GM21360 (cell line): ENCODE measurements around the gene ARHGAP18.
"Not testable (repeated sequence)": the region's sequence is repeated elsewhere in the genome, so short reads cannot be mapped to it uniquely, and the experiment has no call there.

Experiments used
- ATAC-seq: cut with Tn5 transposase; IDR thresholded peaks from one replicate; pipeline ENCODE4 v1.9.1; 2021; ENCODE audit warnings: mild to moderate bottlenecking, moderate library complexity; ENCODE audit not compliant: unreplicated experiment

ARHGAP18 gene

DNA sequence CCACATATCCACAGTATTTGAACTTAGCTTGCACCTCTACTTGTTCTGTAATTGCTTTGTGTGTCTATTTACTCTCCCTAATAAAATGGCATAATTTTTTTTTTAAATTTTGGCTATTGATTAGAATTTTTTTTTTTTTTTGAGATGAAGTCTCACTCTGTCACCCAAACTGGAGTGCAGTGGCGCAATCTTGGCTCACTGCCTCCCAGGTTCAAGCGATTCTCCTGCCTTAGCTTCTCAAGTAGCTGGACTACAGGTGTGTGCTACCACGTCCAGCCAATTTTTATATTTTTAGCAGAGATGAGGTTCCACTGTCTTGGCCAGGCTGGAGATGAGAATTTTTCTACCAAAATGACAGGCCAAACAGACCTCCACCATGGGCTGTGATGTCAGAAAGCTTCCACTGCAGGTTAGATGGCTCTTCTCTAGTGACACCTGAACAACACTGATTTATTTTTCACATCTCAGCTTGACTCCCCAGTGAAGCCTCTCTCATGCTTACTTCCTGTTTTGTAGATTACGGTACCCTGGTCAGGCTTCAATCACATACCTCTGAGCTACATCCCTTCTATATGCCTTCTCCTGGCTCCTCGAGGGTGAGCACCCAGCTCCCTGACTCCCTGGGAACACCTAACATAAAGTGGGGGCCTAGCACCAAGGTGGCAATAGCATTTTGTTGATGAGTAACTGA is 112.8 kb downstream of the ARHGAP18 start:
- ATAC-seq: peak; percentile 45

DNA sequence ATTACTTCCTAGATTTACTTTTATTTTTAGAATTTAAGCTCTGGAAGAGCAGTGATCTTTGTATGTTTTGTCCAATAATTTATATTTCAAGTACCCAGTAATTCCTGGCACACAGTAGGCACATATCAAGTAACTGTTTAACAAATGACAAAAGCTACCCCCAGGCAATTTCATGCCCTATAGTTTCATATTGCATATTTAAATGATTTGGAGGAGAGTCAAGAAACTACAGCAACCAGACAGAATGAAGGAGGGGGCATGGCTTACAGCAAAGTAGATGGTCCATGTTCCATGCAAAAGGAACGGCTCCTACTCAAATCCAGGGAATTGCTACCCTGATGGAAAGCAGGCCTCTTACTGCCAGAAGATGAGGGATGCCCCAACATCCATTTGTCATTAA is 113.5 kb downstream of the ARHGAP18 start:
- ATAC-seq: no peak

DNA sequence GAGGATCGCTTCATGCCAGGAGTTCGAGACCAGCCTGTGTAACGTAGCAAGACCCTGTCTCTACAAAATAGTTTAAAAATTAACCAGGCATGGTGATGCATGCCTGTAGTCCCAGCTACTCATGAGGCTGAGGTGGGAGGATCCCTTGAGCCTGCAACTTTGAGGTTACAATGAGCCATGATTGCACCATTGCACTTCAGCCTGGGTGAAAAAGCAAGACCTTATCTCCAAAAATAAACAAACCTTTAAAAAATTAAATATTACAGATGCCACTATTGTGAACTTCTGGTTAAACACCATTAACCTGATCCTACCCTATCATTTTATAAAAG is 116.8 kb downstream of the ARHGAP18 start:
- no peak for ATAC-seq

DNA sequence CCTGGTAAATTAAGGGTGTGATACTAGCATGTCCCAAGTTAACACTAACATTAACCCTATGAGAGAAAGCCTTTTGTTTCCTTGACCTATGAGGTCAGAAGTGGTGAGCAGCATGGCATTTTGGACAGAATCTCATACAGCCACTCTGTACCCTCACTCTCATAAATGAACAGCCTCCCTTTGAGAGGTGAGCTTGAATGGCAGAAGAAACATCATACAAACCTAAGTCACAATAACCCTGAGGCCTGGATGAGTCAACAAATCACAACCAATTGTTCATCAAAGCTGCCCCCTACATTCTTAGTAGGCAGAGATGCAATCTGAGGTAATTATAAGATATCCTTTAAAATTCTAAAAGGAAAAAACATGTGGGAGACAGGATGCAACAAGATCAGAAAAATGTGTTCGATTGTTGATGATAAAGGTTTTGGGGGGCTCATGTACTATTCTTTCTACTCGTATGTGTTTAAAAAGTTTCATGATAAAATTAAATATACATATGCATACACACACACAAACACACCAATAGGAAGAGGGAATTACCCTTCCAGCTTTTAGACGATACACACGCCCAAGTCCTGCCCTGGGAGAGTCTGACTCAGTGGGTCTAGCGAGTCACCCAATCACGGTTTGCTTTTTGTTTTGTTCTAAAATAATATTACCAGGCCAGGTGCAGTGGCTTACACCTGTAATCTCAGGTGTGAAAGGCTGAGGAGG is 117.3 kb downstream of the ARHGAP18 start:
- ATAC-seq: no peak

DNA sequence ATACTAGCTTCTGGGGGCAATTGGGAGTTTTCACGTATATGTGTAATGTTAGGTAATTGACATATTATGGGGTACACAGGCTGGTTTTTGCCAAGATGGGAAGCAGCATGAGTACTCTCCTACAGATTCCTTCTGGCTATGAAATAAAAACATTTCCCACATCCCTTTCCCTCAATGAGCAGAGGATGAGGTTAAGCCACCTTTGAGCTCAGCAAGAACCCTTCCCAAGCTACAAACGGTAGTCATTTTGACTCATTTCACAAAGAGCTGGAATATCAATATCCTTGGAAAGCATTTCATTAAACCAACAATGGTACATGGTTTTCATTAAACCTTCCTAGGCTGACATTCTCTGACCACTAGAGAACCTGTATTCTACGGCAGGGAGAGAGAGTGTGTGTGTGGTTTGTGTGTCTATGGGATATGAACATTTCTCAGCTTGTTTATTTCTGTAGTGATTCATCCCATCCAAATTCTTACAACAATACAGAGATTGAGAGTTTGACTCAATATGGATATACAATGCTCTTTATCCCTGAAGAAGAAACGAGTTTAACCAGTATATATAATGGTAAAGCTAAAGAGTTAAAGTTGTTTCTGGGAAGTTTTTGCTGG is 119.5 kb downstream of the ARHGAP18 start:
- no peak for ATAC-seq

DNA sequence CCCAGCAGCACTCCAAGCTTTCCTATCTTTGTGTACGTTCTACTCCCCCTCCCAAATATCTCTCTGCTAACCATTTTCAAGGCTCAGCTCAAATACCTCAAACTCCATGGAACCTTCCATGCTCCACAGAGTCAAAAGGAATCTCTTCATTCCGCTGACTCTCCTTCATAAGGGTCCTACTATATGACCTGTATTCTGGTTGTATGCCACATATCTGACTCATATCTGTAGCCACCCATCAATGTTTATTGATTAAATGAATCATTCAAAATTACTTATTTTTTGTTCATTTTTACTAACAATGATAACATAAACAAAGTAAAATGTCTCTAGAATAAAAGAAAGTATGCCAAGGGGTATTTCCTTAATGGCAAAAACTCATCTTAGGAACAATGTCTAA is 123.2 kb downstream of the ARHGAP18 start:
- ATAC-seq: no peak

DNA sequence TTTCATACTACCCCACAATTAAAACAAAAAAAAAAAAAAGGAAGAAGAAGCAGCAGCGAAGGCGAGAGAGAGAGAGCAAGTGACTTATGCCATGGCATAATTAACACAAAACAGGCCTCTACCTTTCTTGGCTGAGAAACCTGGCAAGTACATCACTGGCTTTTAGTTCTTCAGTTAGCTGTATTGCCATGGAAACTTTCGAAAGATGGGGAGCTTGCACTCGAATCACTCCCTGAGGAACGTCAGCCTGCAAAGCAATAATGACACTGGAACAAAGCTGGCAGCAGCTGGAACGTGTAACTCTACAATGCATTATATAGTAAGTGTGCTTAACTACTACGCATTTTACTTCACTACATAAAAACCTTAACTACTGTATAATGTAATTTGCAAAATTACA is 126.1 kb downstream of the ARHGAP18 start:
- ATAC-seq: no peak

DNA sequence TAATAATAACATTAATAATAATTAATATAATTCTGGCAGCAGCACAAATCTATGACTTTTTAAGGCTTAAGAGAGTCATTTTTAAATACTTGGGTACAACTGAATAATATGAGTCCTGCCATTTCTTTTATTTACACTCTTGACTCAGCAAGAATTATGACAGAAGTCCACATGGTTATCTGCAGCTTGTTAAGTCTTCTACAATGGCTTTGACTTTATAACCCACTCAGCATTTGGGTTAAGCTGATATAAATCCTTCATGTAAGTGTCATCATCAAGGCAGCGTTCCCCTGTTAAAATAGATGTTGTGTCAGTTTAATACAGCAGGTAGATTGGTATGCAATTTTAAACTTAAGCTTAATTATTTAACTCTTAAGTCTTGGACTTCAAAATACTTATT is 131.7 kb downstream of the ARHGAP18 start:
- no peak for ATAC-seq

DNA sequence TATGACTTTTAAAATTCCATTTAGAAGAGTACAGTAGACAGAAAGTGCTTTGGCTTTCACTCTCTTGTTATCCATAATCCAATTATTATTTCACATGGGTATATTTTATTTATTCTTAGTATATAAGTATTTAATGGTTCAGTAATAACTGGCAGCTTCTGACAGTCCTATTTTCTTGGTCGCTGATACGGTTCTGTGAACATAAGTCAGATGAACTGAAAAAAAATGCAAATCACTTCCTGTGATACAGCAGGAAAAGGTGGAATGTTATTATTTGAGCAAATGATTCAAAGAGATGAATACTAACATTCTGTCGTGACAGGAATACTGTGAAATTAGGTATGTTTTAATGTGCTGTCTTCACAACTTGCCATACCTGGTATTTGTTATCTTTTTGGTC is 132.3 kb downstream of the ARHGAP18 start:
- ATAC-seq: no peak

DNA sequence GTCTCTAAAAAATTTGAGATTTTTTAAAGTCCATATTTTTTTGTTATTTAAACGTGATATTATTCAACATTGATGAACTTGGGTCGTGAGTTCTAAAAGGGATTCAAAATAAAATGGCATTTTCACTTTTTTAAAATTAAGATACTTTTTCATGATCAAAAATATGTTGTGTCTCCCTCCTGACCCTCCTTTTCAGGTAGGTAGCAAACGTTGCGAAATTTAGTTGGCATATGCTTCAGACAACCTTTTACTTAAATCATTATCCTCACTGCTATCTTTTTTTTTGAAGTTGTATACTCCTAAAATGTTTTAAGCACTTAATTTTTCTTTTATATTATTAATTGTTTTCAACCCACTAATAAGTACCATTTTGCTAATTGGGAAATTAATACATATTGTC is 133.5 kb downstream of the ARHGAP18 start:
- no peak for ATAC-seq

DNA sequence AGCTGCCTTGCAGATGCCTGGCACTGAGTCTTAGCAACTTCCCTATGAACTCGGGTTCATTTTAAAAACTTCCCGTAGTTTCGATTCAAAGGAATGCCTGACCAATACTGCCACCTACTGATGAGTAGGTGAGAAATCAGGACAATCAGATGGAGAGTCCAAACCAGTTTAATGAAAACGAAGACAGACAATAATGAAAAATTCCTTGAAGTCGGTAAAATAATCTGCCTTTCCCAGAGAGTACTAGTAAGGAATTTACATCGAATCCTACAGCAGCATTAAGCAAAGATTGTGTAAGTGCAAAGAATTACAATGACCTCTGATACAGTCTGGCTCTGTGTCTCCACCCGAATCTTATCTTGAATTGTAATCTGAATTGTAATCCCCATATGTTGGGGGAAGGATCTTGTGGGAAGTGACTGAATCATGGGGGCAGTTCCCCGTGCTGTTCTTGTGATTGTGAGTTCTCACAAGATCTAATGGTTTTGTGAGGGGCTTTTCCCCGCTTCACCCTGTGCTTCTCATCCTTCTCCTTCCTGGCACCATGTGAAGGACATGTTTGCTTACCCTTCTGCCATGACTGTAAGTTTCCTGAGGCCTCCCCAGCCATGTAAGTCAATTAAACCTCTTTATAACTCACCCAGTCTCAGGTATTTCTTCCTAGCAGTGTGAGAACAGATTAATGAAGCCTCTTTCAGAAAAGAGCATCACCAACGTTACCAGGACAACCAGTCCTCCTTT is 134.4 kb downstream of the ARHGAP18 start:
- no peak for ATAC-seq

DNA sequence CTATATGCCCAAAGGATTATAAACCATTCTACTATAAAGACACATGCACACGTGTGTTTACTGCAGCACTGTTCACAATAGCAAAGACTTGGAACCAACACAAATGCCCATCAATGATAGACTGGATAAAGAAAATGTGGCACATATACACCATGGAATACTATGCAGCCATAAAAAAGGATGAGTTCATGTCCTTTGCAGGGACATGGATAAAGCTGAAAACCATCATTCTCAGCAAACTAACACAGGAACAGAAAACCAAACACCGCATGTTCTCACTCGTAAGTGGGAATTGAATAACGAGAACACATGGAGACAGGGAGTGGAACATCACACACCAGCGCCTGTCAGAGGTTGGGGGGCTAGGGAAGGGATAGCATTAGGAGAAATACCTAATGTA is 135.4 kb downstream of the ARHGAP18 start:
- not testable (repeated sequence) for ATAC-seq

DNA sequence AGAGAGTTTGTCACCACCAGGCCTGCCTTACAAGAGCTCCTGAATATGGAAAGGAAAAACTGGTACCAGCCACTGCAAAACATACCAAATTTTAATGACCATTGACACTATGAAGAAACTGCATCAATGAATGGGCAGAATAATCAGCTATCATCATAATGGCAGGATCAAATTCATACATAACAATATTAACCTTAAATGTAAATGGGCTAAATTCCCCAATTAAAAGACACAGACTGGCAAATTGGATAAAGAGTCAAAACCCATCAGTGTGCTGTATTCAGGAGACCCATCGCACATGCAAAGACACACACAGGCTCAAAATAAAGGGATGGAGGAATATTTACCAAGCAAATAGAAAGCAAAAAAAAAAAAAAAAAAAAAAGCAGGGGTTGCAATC is 139.0 kb downstream of the ARHGAP18 start:
- ATAC-seq: not testable (repeated sequence)

DNA sequence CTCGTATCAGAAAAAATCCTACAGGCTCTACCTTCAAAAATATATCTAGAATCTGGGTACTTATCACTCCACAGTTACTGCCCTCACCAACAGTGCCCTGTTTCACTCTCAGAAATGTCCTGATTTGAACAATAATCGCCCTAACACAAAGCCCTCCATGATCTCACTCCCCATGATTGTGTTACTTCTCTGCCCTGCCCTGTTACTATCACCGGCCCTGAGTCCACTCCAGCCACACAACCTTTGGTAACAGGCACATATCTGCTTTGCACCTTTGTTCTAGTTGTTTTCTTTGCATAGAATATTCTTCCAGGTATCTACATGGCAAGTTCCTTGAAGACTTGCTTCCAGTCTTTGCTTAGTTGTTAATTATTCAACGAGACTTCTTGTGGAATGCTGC is 142.0 kb downstream of the ARHGAP18 start:
- no peak for ATAC-seq

DNA sequence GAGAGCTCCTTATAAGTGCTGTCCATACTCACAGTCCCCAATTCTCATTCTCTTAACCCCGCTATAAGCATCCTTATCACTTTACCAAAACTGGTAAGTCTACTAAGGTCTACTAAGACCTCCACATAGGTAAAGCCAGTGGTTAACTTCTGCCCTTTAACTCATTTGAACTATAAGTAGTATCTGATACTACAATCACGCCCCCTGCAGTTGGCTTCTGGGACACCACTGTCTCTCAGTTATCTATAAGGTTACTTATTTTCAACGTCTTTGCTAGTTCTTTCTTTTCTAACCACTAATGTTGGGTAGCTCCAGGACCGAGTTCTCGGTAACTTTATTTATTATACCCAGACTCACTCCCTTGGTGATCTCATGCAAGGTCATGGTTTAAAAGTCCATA is 142.6 kb downstream of the ARHGAP18 start:
- no peak for ATAC-seq

DNA sequence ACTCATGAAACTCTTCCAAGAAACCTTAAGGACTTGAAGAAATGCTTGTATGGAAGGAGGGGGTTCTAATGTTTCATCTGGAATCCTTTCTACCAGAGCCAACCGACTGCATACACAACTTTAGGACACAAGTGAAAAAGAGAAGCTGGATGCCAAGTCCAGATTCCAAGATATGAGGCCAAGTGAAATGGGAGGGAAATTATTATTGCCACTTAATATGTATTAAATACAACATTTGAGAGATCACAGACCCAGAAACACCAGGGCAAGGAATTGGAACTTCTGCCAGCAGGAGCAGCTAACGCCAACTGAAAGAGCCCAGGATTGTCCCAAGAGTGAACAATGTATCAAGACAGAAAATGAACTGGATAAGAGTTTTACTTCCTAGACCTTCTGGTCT is 144.2 kb downstream of the ARHGAP18 start:
- ATAC-seq: no peak

DNA sequence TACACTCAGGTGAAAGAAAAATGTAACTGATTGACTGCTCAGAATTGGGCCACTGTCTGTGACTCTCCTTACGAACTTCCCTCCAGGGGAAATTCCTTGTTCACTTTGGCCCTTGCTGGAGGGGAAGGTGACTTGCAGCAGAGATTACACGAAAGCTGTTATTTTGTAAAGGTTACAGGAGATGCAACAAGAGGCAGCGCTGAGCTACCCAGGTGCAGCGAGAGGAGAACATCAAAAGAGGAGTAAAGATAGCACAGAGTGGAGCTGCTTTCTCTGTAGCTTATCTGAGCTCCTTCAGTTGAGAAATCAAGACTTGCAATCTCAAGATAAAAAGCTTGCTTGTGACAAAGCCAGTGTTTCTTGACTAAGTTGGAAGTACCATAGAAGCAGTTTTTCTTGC is 144.6 kb downstream of the ARHGAP18 start:
- ATAC-seq: no peak

DNA sequence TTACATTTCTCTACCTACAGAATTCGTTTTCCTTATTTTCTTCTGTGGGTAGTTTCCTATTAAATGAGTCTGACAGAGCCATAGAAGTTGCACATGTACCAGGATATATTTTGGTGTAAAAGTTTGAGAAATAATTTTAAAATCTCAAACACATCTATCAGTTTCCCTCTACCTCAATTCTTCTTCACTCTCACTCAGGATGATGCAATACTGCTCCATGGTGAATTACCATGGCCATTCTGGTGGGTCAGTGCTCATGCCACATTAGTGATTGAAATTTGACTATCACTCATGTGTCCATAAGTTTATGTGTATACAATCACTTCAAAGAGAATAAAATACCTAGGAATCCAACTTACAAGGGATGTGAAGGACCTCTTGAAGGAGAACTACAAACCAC is 151.7 kb downstream of the ARHGAP18 start:
- ATAC-seq: no peak

DNA sequence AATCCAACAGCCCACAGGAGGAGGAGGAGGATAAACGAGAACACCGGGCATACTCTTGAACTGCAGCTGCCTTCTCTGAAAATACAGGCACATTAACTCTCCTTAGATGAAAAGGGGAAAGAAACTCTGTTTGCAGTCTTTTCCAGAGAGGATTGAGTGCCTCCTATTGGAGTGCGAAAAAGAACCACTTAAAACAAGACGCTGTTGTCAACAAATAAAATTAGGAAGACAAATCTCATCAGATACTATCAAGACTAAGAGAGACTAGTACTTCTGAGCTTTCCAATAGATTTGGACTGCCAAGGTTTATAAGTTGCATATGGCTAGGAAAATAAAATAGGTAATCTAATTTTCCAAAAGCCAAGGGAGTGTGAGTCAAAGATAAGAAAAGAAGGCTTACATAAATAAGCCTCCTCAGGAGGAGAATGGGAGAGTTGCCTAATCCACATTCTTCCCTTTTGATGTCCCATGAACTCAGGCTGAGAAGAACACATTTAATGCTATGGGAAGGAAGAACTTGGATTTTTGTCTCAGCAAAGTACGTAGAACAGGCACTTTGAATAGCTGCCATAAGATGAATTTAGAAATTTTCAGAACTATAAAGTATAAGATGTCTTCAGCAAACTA is 154.7 kb downstream of the ARHGAP18 start:
- ATAC-seq: no peak

DNA sequence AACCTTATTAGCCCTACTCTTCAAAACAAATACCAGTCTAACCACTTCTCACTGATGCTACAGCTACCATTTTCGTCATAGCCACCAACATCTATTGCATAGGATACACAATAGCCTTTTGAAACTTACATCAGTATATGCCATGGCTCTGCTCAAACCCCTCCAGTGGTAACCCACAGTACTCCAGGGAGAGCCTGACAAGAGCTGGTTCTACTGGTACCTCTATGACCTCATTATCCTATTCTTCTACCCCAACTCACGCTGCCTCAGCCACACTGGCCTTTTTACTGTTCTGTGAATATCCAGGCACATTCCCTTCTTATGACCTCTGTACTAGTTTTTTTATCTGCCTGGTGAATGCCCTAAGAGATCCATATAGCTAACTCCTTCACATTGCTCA is 157.6 kb downstream of the ARHGAP18 start:
- ATAC-seq: no peak

DNA sequence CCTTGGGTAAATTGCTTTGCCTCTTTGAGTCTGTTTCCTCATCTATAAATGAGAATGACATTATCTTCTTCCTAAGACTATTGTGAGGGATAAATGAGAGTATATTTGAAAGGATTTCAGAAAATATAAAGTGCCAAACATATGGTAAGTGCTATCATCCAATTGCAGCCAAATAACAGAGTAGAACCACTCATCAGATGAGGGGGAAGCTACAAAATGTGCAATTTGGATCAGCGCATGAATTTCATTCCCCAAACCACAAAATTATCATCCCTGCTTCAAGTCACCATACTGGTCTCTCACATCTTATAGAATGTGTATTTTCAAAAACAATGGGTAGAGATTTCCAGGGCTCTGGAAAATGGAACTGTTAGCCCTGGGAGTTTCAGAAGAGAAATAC is 158.5 kb downstream of the ARHGAP18 start:
- ATAC-seq: no peak
